NCI-H526 treated with DMSO at 0.1 percent for 48 hours (cell line): Measurements from ENCODE around the gene DISC1.
"Not testable (repeated sequence)": the region's sequence is repeated elsewhere in the genome, so short reads cannot be mapped to it uniquely, and the experiment has no call there.

Experiments
- DNase-seq: peaks from one replicate; lab custom pipeline; 2025; lab: John Stamatoyannopoulos, UW

Gene DISC1

GRCh38 chr1:231931846-231932454 is 305.4 kb downstream of the DISC1 start:
- peak; percentile 5 for DNase-seq

- no peak for DNase-seq
Measured at GRCh38 chr1:231933711-231934626, 307.4 kb downstream of the DISC1 start.

GRCh38 chr1:231934797-231935196 is 308.2 kb downstream of the DISC1 start:
- DNase-seq, result no peak

GRCh38 chr1:231935856-231936255 is 309.3 kb downstream of the DISC1 start:
- DNase-seq, result no peak

- no peak for DNase-seq
Measured at GRCh38 chr1:231936983-231937775, 310.6 kb downstream of the DISC1 start.

- no peak for DNase-seq
Measured at GRCh38 chr1:231938211-231938610, 311.6 kb downstream of the DISC1 start.

- DNase-seq, result no peak
Measured at GRCh38 chr1:231938711-231939110, 312.1 kb downstream of the DISC1 start.

GRCh38 chr1:231939118-231939517 is 312.5 kb downstream of the DISC1 start:
- no peak for DNase-seq

- no peak for DNase-seq
Measured at GRCh38 chr1:231940116-231940515, 313.5 kb downstream of the DISC1 start.

- DNase-seq, result no peak
Measured at GRCh38 chr1:231940701-231941100, 314.1 kb downstream of the DISC1 start.

- no peak for DNase-seq
Measured at GRCh38 chr1:231943084-231943483, 316.5 kb downstream of the DISC1 start.

- not testable (repeated sequence) for DNase-seq
Measured at GRCh38 chr1:231948102-231948501, 321.5 kb downstream of the DISC1 start.

- DNase-seq, result no peak
Measured at GRCh38 chr1:231949277-231950091, 322.9 kb downstream of the DISC1 start.

GRCh38 chr1:231950331-231951128 is 323.9 kb downstream of the DISC1 start:
- peak; percentile 41 for DNase-seq

GRCh38 chr1:231951374-231951773 is 324.8 kb downstream of the DISC1 start:
- no peak for DNase-seq

- no peak for DNase-seq
Measured at GRCh38 chr1:231952154-231952553, 325.6 kb downstream of the DISC1 start.

GRCh38 chr1:231953660-231954059 is 327.1 kb downstream of the DISC1 start:
- DNase-seq, result no peak

- DNase-seq, result no peak
Measured at GRCh38 chr1:231954751-231955150, 328.2 kb downstream of the DISC1 start.

- DNase-seq, result no peak
Measured at GRCh38 chr1:231957359-231957758, 330.8 kb downstream of the DISC1 start.

GRCh38 chr1:231958448-231958847 is 331.9 kb downstream of the DISC1 start:
- no peak for DNase-seq
